Neural cell (in vitro differentiated cells): ENCODE data around the gene KIF2A. TPM values are rescaled to one million over a fixed set of nuclear protein-coding genes. Genes with fewer than 3 reads are reported as not detected.

Experiments used
- H2AFZ ChIP-seq: fragments of 200-600, 300-800 bp; sonication (generic), shearing (Covaris generic); 2 replicates; pipeline ENCODE4 v1.6.0; 2014; ENCODE audit warnings: low read depth, mild to moderate bottlenecking, antibody characterized with exemption, low read length, moderate library complexity
- H3F3A ChIP-seq: fragments of 200-600 bp; shearing (Covaris generic); 2 replicates; pipeline ENCODE4 v1.6.1; 2016; ENCODE audit warnings: mild to moderate bottlenecking, moderate library complexity, mixed read lengths, antibody characterized with exemption, low read length; ENCODE audit not compliant: insufficient read depth, poor library complexity, severe bottlenecking
- H3K27ac ChIP-seq: fragments of 200-600, 300-800 bp; sonication (generic), shearing (Covaris generic); 2 replicates; pipeline ENCODE4 v1.5.1; 2014; ENCODE audit warnings: mild to moderate bottlenecking, low read length, moderate library complexity
- H3K27me3 ChIP-seq: fragments of 300-800, 200-600 bp; sonication (generic), shearing (Covaris generic); 2 replicates; pipeline ENCODE4 v1.6.0; 2014; ENCODE audit warnings: mild to moderate bottlenecking, low read depth, low read length, moderate library complexity; ENCODE audit not compliant: insufficient read depth
- H3K36me3 ChIP-seq: fragments of 300-800, 200-600 bp; sonication (generic), shearing (Covaris generic); 2 replicates; pipeline ENCODE4 v1.5.1; 2014; ENCODE audit warnings: mild to moderate bottlenecking, antibody characterized with exemption, low read length, moderate library complexity; ENCODE audit not compliant: insufficient read depth
- H3K4me2 ChIP-seq: fragments of 300-800, 200-600 bp; sonication (generic), shearing (Covaris generic); 2 replicates; pipeline ENCODE4 v1.6.0; 2014; ENCODE audit warnings: mild to moderate bottlenecking, low read length
- H3K4me3 ChIP-seq: fragments of 300-800, 200-600 bp; sonication (generic), shearing (Covaris generic); 2 replicates; pipeline ENCODE4 v1.5.1; 2014; ENCODE audit warnings: mild to moderate bottlenecking, low read length, moderate library complexity
- H3K79me2 ChIP-seq: fragments of 200-600 bp; shearing (Covaris generic); replicated peaks from 2 replicates; pipeline ENCODE4 v1.6.0; 2014; ENCODE audit warnings: mild to moderate bottlenecking, low read length, moderate library complexity; ENCODE audit not compliant: insufficient read depth
- H3K9ac ChIP-seq: fragments of 300-800, 200-600 bp; sonication (generic), shearing (Covaris generic); 2 replicates; pipeline ENCODE4 v1.6.1; 2016; ENCODE audit warnings: mild to moderate bottlenecking, low read length, mixed read lengths
- H3K9me2 ChIP-seq: fragments of 200-600 bp; shearing (Covaris generic); 2 replicates; pipeline ENCODE4 v1.6.1; 2016; ENCODE audit warnings: mild to moderate bottlenecking, low read length, mixed read lengths; ENCODE audit not compliant: insufficient read depth
- H3K9me3 ChIP-seq: fragments of 200-600, 300-800 bp; sonication (generic), shearing (Covaris generic); 2 replicates; pipeline ENCODE4 v1.6.1; 2016; ENCODE audit warnings: mild to moderate bottlenecking, mixed run types, low read length, moderate library complexity, mixed read lengths
- H4K20me1 ChIP-seq: fragments of 200-600 bp; shearing (Covaris generic); 2 replicates; pipeline ENCODE4 v1.6.1; 2016; ENCODE audit warnings: mild to moderate bottlenecking, mixed run types; ENCODE audit not compliant: insufficient read depth
- EP300 ChIP-seq: fragments of 450-650 bp; conservative IDR thresholded peaks from 2 replicates; pipeline ENCODE4 v1.6.1; 2014; ENCODE audit warnings: antibody characterized with exemption, mild to moderate bottlenecking, moderate library complexity; ENCODE audit not compliant: poor library complexity, severe bottlenecking
- EZH2 ChIP-seq: fragments of 200-600, 300-800 bp; shearing (Covaris generic), sonication (generic); IDR thresholded peaks from 2 replicates; pipeline ENCODE4 v1.6.1; 2014; ENCODE audit warnings: antibody characterized with exemption, low read length, borderline replicate concordance, mild to moderate bottlenecking; ENCODE audit not compliant: insufficient read depth, poor library complexity, severe bottlenecking
- MXI1 ChIP-seq: fragments of 450-650 bp; conservative IDR thresholded peaks from 2 replicates; pipeline ENCODE4 v1.6.1; 2014; ENCODE audit warnings: antibody characterized with exemption, mild to moderate bottlenecking; ENCODE audit not compliant: poor library complexity, severe bottlenecking
- POLR2AphosphoS5 ChIP-seq: IDR thresholded peaks from 2 replicates; pipeline ENCODE4 v1.6.1; 2012
- RAD21 ChIP-seq: fragments of 450-650 bp; conservative IDR thresholded peaks from 2 replicates; pipeline ENCODE4 v1.6.1; 2014; ENCODE audit warnings: antibody characterized with exemption, mild to moderate bottlenecking, moderate library complexity
- SMC3 ChIP-seq: fragments of 450-650 bp; conservative IDR thresholded peaks from 2 replicates; pipeline ENCODE4 v1.6.1; 2014; ENCODE audit warnings: antibody characterized with exemption, mild to moderate bottlenecking, moderate library complexity; ENCODE audit not compliant: poor library complexity
- TAF1 ChIP-seq: IDR thresholded peaks from 2 replicates; pipeline ENCODE4 v1.6.1; 2012; ENCODE audit warnings: low read depth
- polyA plus RNA-seq: library from polyadenylated mRNA; depleted of rRNA; stranded (reverse); fragments of >200 nt; gene quantifications from 2 replicates; pipeline ENCODE4 v1.2.3, GENCODE V29; 2014
- TF ChIP-seq, protein P1 (sequence below): IDR thresholded peaks from 2 replicates; pipeline ENCODE4 v1.6.1; 2012; ENCODE audit warnings: borderline replicate concordance
- TF ChIP-seq, protein P2 (sequence below): fragments of 450-650 bp; IDR thresholded peaks from 2 replicates; pipeline ENCODE4 v1.5.1; 2014; ENCODE audit warnings: antibody characterized with exemption, mild to moderate bottlenecking, moderate library complexity; ENCODE audit not compliant: poor library complexity, severe bottlenecking

KIF2A gene
- polyA plus RNA-seq, 1 donor from 2014 or later: 68.4 TPM

GRCh38 chr5:62317810-62318209 lies 11.8 kb downstream of the KIF2A start:
- Histone ChIP-seq H3K27ac (no peak overlapping the region), H3K9me2 (no peaks in the 10 kb centered on the region), H4K20me1 (no peaks in the 10 kb centered on the region)

DNA sequence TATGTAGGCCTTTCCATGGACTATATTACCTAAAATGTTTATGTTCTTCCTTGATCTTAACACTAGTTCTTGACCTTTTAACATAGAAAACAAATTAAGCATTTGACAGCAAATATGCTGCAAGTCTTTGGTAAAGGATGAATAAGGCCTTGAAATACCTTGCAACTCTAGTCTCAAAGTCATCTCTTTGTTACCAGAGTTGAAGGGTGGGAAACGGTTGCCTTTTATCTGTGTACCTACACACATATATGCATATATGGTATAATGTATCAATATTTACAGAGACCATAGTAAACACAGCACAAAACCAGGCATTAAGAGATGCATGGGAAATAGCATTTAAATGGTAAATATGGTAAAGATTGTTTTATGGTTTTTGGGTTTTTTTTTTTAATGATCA lies 16.5 kb downstream of the KIF2A start:
- Histone ChIP-seq H3K9ac (no peak overlapping the region), H3K79me2 (peaks cover 63% of the 10 kb centered on the region), H3K4me3 (no peak overlapping the region), H3K9me2 (no peaks in the 10 kb centered on the region), H3K4me2 (no peak overlapping the region), H3K9me3 (no peaks in the 10 kb centered on the region), H3K27ac (no peak overlapping the region), H3K27me3 (no peaks in the 10 kb centered on the region), H4K20me1 (no peaks in the 10 kb centered on the region), H3F3A (no peaks in the 10 kb centered on the region), H2AFZ (no peak overlapping the region), H3K36me3 (no peaks in the 10 kb centered on the region)
- TF ChIP-seq, protein P1, sequence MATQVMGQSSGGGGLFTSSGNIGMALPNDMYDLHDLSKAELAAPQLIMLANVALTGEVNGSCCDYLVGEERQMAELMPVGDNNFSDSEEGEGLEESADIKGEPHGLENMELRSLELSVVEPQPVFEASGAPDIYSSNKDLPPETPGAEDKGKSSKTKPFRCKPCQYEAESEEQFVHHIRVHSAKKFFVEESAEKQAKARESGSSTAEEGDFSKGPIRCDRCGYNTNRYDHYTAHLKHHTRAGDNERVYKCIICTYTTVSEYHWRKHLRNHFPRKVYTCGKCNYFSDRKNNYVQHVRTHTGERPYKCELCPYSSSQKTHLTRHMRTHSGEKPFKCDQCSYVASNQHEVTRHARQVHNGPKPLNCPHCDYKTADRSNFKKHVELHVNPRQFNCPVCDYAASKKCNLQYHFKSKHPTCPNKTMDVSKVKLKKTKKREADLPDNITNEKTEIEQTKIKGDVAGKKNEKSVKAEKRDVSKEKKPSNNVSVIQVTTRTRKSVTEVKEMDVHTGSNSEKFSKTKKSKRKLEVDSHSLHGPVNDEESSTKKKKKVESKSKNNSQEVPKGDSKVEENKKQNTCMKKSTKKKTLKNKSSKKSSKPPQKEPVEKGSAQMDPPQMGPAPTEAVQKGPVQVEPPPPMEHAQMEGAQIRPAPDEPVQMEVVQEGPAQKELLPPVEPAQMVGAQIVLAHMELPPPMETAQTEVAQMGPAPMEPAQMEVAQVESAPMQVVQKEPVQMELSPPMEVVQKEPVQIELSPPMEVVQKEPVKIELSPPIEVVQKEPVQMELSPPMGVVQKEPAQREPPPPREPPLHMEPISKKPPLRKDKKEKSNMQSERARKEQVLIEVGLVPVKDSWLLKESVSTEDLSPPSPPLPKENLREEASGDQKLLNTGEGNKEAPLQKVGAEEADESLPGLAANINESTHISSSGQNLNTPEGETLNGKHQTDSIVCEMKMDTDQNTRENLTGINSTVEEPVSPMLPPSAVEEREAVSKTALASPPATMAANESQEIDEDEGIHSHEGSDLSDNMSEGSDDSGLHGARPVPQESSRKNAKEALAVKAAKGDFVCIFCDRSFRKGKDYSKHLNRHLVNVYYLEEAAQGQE: no peak
- TF ChIP-seq RAD21 (no peak), POLR2AphosphoS5 (no peak), MXI1 (no peak), EP300 (no peak), SMC3 (no peak), TAF1 (no peak), EZH2 (no peak)
- TF ChIP-seq, protein P2, sequence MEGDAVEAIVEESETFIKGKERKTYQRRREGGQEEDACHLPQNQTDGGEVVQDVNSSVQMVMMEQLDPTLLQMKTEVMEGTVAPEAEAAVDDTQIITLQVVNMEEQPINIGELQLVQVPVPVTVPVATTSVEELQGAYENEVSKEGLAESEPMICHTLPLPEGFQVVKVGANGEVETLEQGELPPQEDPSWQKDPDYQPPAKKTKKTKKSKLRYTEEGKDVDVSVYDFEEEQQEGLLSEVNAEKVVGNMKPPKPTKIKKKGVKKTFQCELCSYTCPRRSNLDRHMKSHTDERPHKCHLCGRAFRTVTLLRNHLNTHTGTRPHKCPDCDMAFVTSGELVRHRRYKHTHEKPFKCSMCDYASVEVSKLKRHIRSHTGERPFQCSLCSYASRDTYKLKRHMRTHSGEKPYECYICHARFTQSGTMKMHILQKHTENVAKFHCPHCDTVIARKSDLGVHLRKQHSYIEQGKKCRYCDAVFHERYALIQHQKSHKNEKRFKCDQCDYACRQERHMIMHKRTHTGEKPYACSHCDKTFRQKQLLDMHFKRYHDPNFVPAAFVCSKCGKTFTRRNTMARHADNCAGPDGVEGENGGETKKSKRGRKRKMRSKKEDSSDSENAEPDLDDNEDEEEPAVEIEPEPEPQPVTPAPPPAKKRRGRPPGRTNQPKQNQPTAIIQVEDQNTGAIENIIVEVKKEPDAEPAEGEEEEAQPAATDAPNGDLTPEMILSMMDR: no peak

More at GRCh38 chr5:62317810-62318209, 11.8 kb downstream of the KIF2A start:
- no peaks in the 10 kb centered on the region for H3K27me3 ChIP-seq
- TF ChIP-seq RAD21 (no peak), EP300 (no peak), TAF1 (no peak), SMC3 (no peak), POLR2AphosphoS5 (no peak), MXI1 (no peak), EZH2 (no peak)
- TF ChIP-seq, protein P2: no peak
- TF ChIP-seq, protein P1: no peak
- H3K36me3 ChIP-seq: no peaks in the 10 kb centered on the region
- no peaks in the 10 kb centered on the region for H3F3A ChIP-seq
- no peak overlapping the region for H2AFZ ChIP-seq
- H3K4me2 ChIP-seq: no peak overlapping the region
- H3K4me3 ChIP-seq: no peak overlapping the region
- H3K79me2 ChIP-seq: peaks cover 71% of the 10 kb centered on the region
- H3K9me3 ChIP-seq: no peaks in the 10 kb centered on the region
- no peak overlapping the region for H3K9ac ChIP-seq
